ENCODE data around the gene ULK4.

DNA sequence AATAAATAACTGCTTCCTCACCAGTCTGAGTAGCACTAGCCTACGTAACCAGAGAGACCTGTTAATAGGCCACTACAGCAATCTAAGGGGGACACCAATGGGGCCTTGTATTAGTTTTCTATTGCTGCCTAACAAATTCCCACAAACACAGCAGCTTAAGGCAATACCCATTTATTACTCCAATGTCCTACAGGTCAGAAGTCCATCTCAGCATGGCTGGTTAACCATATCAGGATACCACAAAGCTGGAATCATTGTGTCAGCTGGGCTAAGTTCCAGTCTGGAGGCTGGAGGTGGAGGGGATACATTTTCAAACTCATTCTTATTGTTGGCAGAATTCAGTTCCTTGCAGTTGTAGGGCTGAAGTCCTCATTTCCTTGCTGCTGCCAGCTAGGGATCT is 331.9 kb downstream of the ULK4 start:
- TF ChIP-seq, protein P1, sequence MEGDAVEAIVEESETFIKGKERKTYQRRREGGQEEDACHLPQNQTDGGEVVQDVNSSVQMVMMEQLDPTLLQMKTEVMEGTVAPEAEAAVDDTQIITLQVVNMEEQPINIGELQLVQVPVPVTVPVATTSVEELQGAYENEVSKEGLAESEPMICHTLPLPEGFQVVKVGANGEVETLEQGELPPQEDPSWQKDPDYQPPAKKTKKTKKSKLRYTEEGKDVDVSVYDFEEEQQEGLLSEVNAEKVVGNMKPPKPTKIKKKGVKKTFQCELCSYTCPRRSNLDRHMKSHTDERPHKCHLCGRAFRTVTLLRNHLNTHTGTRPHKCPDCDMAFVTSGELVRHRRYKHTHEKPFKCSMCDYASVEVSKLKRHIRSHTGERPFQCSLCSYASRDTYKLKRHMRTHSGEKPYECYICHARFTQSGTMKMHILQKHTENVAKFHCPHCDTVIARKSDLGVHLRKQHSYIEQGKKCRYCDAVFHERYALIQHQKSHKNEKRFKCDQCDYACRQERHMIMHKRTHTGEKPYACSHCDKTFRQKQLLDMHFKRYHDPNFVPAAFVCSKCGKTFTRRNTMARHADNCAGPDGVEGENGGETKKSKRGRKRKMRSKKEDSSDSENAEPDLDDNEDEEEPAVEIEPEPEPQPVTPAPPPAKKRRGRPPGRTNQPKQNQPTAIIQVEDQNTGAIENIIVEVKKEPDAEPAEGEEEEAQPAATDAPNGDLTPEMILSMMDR (IDR thresholded peaks at IDR 0.05; ENCODE audit: low read depth, low read length), result no peak
- no peak for TF ChIP-seq EZH2phosphoT487 (IDR thresholded peaks at IDR 0.05; ENCODE audit: low read depth)

Data from OCI-LY3 (cell line).